Stimulated activated CD4-positive, alpha-beta T cell treated with anti-CD3 and anti-CD28 coated beads, Interleukin-4, amount 100 ng/mL, for 1 hour (primary cell): ENCODE results near the gene KLHL35.

Experiments
- DNase-seq: peaks from one replicate; pipeline ENCODE4 v3.0.0-alpha.2; 2020

The KLHL35 gene, protein sequence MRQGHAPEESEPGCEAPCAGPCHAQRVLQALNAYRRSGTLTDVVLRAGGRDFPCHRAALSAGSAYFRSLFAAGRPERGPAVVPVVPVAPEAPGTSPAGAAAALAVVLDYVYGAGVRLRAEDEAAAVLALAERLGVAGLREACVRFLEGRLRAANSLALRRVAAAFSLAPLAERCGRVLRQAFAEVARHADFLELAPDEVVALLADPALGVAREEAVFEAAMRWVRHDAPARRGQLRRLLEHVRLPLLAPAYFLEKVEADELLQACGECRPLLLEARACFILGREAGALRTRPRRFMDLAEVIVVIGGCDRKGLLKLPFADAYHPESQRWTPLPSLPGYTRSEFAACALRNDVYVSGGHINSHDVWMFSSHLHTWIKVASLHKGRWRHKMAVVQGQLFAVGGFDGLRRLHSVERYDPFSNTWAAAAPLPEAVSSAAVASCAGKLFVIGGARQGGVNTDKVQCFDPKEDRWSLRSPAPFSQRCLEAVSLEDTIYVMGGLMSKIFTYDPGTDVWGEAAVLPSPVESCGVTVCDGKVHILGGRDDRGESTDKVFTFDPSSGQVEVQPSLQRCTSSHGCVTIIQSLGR

GRCh38 chr11:75432911-75433321, at the start of gene KLHL35:
TSS of gene KLHL35 (minus strand) at chr11:75433203. CDS start at chr11:75430629, 2,574 bp downstream.
- DNase-seq, result no peak

DNA sequence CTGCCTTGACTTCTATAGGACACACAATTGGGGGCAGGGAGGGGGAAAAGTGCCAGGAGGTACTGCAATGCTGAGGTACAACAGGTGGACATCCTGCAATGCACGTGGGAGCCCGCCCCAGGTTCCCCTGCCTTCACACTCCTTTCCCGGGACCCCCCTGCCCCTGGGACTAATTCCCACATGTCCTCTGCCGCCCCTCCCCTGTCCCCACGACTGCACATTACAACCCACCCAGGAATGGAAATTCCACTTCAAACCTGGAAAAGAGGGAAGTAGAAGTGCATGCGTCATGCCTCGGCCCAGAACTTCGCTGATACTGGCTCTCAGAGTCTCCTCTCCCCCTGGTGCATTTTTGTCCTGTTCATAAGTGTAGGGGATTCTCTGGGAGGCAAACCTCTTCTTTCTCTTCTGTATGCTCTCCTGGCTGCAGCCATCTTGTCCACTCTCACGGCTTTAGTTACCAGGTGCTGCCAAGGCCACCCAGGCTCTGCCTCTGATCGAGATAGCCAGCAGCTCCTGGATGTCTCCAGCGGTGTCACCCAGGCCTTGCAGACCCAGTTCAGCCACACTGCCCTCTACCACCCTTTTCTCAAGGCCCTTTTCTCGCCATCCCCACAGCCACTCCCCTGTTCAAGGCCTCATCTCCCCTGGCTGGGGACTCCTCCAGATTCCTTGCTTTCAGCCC, 49.1 kb upstream of the KLHL35 start:
- DNase-seq, result no peak

- no peak for DNase-seq
Observed at GRCh38 chr11:75481223-75481921, 48.4 kb upstream of the KLHL35 start.

GRCh38 chr11:75480185-75481175, 47.5 kb upstream of the KLHL35 start:
- DNase-seq, result no peak

- no peak for DNase-seq
Observed at GRCh38 chr11:75479597-75480145, 46.7 kb upstream of the KLHL35 start.

GRCh38 chr11:75478783-75479596, 46.0 kb upstream of the KLHL35 start:
- no peak for DNase-seq

DNA sequence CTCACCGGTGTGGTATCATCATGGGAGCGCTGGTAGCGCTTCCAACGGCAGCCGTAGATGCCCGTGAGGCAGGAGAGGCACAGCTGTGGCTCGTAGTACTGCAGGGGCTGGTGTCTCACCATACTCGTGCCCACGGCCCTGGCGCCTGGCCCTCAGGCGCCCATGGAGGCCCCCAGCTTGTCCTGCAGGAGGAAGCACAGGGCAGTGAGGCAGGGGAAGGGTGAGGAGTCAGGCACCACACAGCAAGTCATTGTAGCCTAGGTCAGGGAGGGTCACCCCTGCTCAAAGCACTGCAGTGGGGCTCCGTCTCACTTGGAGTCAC, 44.6 kb upstream of the KLHL35 start:
- no peak for DNase-seq

DNA sequence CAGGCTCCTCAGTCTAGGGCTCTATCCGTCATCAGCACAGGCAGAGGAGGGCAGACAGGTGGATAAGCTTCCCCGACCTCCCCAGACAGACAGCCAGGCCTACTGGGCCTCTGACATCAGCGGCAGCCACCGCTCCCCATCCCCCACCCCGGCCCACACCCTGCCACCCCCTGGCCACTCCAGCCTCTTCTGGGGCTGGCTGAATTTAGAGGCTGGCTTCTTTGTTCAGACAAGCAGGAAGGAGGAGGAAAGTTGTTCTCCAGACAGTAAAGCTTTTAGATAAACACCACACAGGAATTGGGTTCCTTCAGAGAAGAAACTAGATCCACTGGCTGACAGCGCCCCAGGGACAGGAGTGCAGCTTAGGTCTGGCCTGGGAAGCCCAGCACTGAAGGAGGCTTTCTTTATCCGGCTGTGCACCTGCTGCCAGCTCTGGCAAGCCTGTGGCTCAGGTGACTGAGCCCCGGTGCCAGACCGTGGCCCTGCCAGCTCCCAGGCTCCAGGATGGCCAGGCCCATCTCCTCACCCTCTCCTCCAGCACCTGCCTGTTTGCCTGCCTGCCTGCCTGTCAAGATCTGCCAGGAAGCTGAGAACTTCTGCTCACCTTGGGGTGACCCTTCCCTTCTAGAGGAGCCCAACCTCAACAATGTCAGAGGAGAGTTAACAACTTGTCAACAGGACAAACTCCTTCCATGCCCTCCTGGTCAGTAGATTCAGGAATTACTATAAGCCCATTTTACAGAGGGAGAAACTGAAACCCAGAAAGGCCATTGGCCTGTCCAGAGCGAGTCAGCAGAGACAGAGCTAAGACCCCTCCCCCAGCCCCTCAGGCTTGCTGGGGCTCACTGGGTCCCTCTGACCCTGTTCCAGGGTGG, 44.0 kb upstream of the KLHL35 start:
- no peak for DNase-seq

- DNase-seq, result no peak
Observed at GRCh38 chr11:75475767-75476650, 43.0 kb upstream of the KLHL35 start.

- peak; percentile 52 for DNase-seq
Observed at GRCh38 chr11:75474878-75475766, 42.1 kb upstream of the KLHL35 start.

GRCh38 chr11:75474240-75474639, 41.2 kb upstream of the KLHL35 start:
- no peak for DNase-seq

- DNase-seq, result no peak
Observed at GRCh38 chr11:75473684-75474083, 40.7 kb upstream of the KLHL35 start.

DNA sequence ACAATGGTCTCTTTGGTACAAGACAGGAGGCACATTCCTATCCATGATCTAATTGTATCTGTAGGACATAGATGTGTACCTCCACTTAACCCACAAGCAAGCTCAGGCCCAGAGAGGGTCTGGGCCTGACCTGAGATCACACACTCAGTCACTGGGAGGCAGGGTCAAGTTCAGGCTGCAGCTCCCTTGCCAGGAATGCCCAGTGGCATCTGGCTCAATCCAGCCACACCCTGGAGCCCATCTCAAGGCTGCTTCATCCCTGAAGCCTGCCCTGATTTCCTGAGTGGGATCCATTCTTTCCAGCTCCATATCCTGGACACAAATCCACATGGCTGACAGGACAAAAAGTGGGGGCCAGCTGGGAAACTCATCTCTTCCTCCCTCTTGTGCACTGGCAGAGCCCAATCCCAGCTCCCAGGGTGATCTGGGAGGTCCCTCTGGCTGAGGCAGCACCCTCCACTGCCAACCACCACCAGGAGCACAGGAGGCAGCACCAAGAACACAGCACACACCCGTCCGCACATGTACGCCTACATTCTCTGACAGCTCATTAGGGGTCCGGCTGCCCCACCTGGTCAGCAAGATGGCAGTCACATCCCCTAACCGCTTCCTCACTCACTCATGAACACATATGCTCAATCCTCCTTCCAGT, 39.2 kb upstream of the KLHL35 start:
- DNase-seq, result no peak

DNA sequence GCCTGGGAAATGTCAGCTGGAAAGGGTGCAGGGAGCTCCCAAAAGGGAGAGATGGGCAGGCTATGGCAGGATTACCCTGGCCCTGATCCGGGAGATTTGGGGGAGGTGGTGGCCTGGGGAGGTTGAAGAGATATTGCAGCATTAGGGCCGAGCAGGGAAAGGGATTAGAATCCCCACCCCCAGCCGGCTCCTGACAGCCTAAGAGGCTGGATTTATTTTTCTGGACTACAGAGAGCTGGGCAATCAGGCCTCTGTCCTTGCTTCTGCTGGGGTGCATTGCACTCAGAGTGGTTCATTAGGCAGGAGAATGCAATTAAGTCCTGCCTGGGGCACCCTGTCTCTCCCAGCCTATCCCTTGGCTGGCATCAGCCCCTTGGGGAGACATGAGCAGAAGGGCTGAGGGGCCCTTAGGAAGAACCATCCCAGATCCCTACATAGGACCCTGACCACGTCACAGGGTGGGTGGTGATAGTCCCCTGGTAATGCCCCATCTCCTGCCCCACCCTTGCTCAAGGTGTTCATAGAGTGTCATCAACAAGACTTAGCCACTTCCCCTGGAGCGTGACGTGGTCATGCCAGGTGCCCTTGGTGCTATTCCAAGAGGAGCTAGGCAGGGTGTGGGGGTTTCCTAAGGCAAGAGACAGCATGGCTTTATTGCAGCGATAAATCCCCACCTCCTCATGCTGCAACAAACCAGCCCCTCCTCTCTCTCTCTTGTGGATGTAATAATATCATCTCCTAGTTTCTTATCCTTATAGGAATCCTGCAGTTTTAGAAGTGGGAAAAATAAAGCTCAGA, 38.4 kb upstream of the KLHL35 start:
- no peak for DNase-seq

GRCh38 chr11:75470476-75471080, 37.6 kb upstream of the KLHL35 start:
- no peak for DNase-seq
